OCI-LY7 (cell line): ENCODE measurements around the gene FKBP10. TPM values are rescaled to one million over a fixed set of nuclear protein-coding genes. Genes with fewer than 3 reads are reported as not detected.

Source experiments
- BruUV-seq: library from RNA; stranded (reverse); fragments of 400-500 nt; replicated peaks from 2 replicates; lab custom pipeline; 2021; lab: Mats Ljungman, UMichigan
- CTCF ChIA-PET: fragments of 300-600 bp; sonication (Branson Sonifier 250); formaldehyde crosslinking; loops from one replicate; lab custom pipeline; 2022; ENCODE audit warnings: antibody characterized with exemption; ENCODE audit not compliant: unreplicated experiment; lab: Charles Lee
- POLR2A ChIA-PET: fragments of 300-600 bp; sonication (Branson Sonifier 250); formaldehyde crosslinking; loops from one replicate; lab custom pipeline; 2022; ENCODE audit warnings: antibody characterized with exemption; lab: Charles Lee
- DNase-seq: peaks from one replicate; pipeline ENCODE4 v3.0.0-alpha.2; 2015; ENCODE audit warnings: low spot score
- H2AFZ ChIP-seq: fragments of 200-600 bp; sonication (generic), shearing (Covaris generic); 2 replicates; pipeline ENCODE4 v1.6.1; 2014; ENCODE audit warnings: mild to moderate bottlenecking, antibody characterized with exemption, low read length, moderate library complexity
- H3K27ac ChIP-seq: fragments of 200-600 bp; sonication (generic); 2 replicates; pipeline ENCODE4 v1.5.1; 2014; ENCODE audit warnings: mixed run types, low read depth, mild to moderate bottlenecking, moderate library complexity, low read length, inconsistent platforms; ENCODE audit not compliant: poor library complexity, severe bottlenecking
- H3K36me3 ChIP-seq: fragments of 200-600 bp; sonication (generic); 2 replicates; pipeline ENCODE4 v1.6.1; 2014; ENCODE audit warnings: mild to moderate bottlenecking, antibody characterized with exemption, low read length, moderate library complexity, mixed read lengths; ENCODE audit not compliant: insufficient read depth
- H3K4me1 ChIP-seq: fragments of 200-600 bp; sonication (generic); 2 replicates; pipeline ENCODE4 v1.5.1; 2014; ENCODE audit warnings: mild to moderate bottlenecking, low read length; ENCODE audit not compliant: insufficient read depth, poor library complexity, severe bottlenecking
- H3K4me2 ChIP-seq: fragments of 200-600 bp; sonication (generic); 2 replicates; pipeline ENCODE4 v1.6.1; 2014; ENCODE audit warnings: mild to moderate bottlenecking, low read length
- H3K4me3 ChIP-seq: fragments of 200-600 bp; sonication (generic); 2 replicates; pipeline ENCODE4 v1.5.1; 2014; ENCODE audit warnings: mild to moderate bottlenecking, low read depth, low read length; ENCODE audit not compliant: poor library complexity, severe bottlenecking
- H3K79me2 ChIP-seq: fragments of 200-600 bp; sonication (generic); 2 replicates; pipeline ENCODE4 v1.6.1; 2016; ENCODE audit warnings: low read depth, mild to moderate bottlenecking, low read length, moderate library complexity, mixed read lengths; ENCODE audit not compliant: insufficient read depth
- H3K9me2 ChIP-seq: fragments of 200-600 bp; sonication (generic); 2 replicates; pipeline ENCODE4 v1.6.1; 2016; ENCODE audit warnings: mild to moderate bottlenecking, low read length, mixed read lengths; ENCODE audit not compliant: insufficient read depth
- H3K9me3 ChIP-seq: fragments of 200-600 bp; sonication (generic); 2 replicates; pipeline ENCODE4 v1.6.1; 2014; ENCODE audit warnings: mild to moderate bottlenecking, mixed run types, low read length, mixed read lengths
- H4K20me1 ChIP-seq: fragments of 200-600 bp; sonication (generic); 2 replicates; pipeline ENCODE4 v1.6.1; 2014; ENCODE audit warnings: mild to moderate bottlenecking, antibody characterized with exemption, low read length, moderate library complexity, mixed read lengths; ENCODE audit not compliant: insufficient read depth
- EZH2phosphoT487 ChIP-seq: fragments of 200-600 bp; sonication (generic); IDR thresholded peaks from 2 replicates; pipeline ENCODE4 v1.6.1; 2018; ENCODE audit warnings: low read depth, borderline replicate concordance, mild to moderate bottlenecking, mixed run types, antibody characterized with exemption, low read length, moderate library complexity, mixed read lengths
- intact Hi-C: fragments of 100-400 bp; cut with micrococcal nuclease; formaldehyde crosslinking; loops from one replicate; pipeline ENCODE4 v1.10.0; 2022; ENCODE audit not compliant: unreplicated experiment
- total RNA-seq, 2 experiments: library from RNA; depleted of rRNA in 1 of 2; stranded (reverse); fragments of >200 nt in 1 of 2; shearing (Covaris generic) in 1 of 2; gene quantifications; 2 replicates each; pipeline ENCODE4 v1.2.3, GENCODE V29; 2014 to 2022
- TF ChIP-seq, protein P1 (sequence below): fragments of 200-600 bp; sonication (generic); conservative IDR thresholded peaks from 2 replicates; pipeline ENCODE4 v1.5.1; 2014; ENCODE audit warnings: mild to moderate bottlenecking, antibody characterized with exemption, low read length, moderate library complexity, mixed read lengths

Gene FKBP10
- total RNA-seq, 2 experiments from 2014 or later = 1.5 to 7.8 TPM

- DNase-seq = no peak
- Histone ChIP-seq H4K20me1 (no peaks in the 10 kb centered on the region), H3K27ac (no peak overlapping the region), H2AFZ (no peak overlapping the region), H3K79me2 (no peaks in the 10 kb centered on the region), H3K4me1 (peaks cover 34% of the 10 kb centered on the region), H3K4me3 (no peak overlapping the region), H3K9me2 (no peaks in the 10 kb centered on the region), H3K9me3 (no peaks in the 10 kb centered on the region), H3K36me3 (no peaks in the 10 kb centered on the region), H3K4me2 (no peak overlapping the region)
- no TSS peak for BruUV-seq
- intact Hi-C loops = no loop called here
- ChIA-PET CTCF (no interaction called here), POLR2A (no interaction called here)
- TF ChIP-seq, protein P1, sequence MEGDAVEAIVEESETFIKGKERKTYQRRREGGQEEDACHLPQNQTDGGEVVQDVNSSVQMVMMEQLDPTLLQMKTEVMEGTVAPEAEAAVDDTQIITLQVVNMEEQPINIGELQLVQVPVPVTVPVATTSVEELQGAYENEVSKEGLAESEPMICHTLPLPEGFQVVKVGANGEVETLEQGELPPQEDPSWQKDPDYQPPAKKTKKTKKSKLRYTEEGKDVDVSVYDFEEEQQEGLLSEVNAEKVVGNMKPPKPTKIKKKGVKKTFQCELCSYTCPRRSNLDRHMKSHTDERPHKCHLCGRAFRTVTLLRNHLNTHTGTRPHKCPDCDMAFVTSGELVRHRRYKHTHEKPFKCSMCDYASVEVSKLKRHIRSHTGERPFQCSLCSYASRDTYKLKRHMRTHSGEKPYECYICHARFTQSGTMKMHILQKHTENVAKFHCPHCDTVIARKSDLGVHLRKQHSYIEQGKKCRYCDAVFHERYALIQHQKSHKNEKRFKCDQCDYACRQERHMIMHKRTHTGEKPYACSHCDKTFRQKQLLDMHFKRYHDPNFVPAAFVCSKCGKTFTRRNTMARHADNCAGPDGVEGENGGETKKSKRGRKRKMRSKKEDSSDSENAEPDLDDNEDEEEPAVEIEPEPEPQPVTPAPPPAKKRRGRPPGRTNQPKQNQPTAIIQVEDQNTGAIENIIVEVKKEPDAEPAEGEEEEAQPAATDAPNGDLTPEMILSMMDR = no peak
- TF ChIP-seq EZH2phosphoT487 = no peak
Observed at GRCh38 chr17:41782142-41782541, 30.7 kb upstream of the FKBP10 start.

DNA sequence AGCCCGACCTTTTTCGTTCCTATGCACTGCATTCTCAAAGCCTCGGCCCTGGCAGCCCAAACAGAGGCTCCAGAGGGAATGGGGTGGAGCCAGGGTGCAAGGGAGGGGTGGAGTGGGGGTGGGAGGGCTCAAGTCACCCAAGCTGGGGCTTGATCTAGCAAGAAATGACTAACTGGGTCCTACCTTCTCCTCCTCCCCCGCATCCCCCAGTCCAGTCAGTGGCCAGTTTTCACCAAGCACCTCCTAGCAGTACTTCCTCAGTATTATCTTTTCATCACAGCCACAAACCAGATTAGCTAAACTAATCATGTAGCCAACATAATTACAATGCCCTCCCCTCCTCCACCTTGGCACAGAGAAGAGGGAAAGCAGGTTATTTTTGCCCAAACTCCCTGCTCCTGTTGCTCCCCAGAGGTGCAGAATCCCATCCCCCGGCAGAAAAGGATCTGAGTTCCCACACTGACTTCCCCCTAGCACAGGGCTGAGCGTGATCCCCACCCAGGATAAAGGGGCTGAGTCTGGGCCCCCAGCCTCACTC lies 28.5 kb upstream of the FKBP10 start:
- Histone ChIP-seq H3K4me3 (peak overlapping the region; percentile 60), H2AFZ (peak overlapping the region; percentile 48; the same call in 1 of the 2 replicates), H3K4me2 (peak overlapping the region; percentile 72), H3K9me2 (no peaks in the 10 kb centered on the region), H3K4me1 (peaks cover 26% of the 10 kb centered on the region), H3K36me3 (no peaks in the 10 kb centered on the region), H3K9me3 (no peaks in the 10 kb centered on the region), H3K27ac (peak overlapping the region; percentile 36), H4K20me1 (no peaks in the 10 kb centered on the region), H3K79me2 (no peaks in the 10 kb centered on the region)
- BruUV-seq = no TSS peak
- ChIA-PET CTCF (interaction anchor here (0.6 kb wide), 1 partner anchor 121 kb away, joined by 4 read pairs; no protein-coding TSS in a partner anchor), POLR2A (interaction anchor here (0.7 kb wide), 1 partner anchor 19 kb away, joined by 3 read pairs; no protein-coding TSS in a partner anchor)
- TF ChIP-seq, protein P1 = no peak
- no peak for TF ChIP-seq EZH2phosphoT487
- intact Hi-C loops = no loop called here
- no peak for DNase-seq
